NCI-H2196 treated with DMSO at 0.1 percent for 48 hours (cell line): ENCODE measurements around the gene GPR137B.

Experiments
- DNase-seq: peaks from one replicate; lab custom pipeline; 2025; ENCODE audit not compliant: unreplicated experiment; lab: John Stamatoyannopoulos, UW

GPR137B gene

DNA sequence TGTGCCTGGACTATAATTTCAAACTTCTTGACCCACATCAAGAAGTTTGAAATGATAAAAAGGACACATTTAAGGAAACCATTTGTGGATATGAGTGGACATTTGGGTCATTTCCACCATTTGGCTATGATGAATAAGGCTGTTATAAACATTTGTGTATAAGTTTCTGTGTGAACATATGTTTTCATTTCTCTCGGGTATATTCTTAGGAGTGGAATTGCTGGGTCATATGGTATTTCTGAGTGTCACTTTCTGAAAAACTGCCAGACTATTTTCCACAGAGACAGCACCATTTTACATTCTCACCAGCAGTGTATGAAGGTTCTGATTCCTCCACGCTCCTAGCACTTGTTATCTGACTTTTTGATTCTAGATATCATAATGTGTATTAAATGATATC lies 50.8 kb downstream of the GPR137B start:
- DNase-seq: no peak

DNA sequence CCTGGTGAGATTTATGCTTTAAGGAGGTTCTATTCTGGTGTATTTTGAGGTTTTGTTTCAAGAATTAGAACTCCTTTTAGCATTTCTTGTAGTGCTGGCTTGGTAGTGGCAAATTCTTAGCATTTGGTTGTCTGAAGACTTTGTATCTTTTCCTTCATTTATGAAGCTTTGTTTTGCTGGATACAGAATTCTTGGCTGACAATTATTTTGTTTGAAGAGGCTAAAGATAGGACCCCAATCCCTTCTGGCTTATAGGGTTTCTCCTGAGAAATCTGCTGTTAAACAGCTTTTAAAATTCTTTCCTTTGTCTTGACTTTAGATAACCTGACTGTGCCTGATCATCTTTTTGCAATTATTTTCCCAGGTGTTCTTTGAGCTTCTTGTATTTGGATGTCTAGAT lies 58.6 kb downstream of the GPR137B start:
- no peak for DNase-seq

DNA sequence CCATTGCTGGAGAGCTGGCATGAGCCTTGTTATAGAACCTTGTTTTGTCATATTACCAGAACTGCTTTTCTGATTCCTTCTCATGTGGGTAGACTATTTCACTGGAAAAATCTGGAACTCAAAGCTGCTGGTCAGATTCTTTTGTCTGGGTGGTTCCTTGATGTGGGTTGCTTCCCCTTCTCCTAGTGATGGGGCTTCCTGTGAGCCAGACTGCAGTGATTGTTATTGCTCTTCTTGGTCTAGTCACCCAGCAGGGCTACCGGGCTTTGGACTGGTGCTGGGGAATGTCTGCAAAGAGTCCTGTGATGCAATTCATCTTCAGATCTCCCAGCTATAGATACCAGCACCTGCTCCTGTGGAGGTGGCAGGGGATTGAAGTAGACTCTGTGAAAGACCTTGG lies 59.4 kb downstream of the GPR137B start:
- no peak for DNase-seq

DNA sequence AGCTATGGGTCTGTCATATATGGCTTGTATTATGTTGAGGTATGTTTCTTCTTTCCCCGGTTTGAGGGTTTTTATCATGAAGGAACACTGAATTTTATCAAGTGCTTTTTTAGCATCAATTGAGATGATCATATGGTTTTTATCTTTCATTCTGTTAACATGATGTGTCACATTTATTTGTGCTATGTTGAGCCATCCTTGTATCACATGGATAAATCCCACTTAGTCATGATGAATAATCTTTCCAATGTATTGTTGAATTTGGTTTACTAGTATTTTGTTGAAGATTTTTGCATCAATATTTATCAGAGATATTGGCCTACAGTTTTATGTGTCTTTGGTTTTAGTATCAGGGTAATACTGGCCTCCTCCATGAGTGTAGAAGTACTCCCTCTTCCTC lies 61.7 kb downstream of the GPR137B start:
- DNase-seq: no peak

DNA sequence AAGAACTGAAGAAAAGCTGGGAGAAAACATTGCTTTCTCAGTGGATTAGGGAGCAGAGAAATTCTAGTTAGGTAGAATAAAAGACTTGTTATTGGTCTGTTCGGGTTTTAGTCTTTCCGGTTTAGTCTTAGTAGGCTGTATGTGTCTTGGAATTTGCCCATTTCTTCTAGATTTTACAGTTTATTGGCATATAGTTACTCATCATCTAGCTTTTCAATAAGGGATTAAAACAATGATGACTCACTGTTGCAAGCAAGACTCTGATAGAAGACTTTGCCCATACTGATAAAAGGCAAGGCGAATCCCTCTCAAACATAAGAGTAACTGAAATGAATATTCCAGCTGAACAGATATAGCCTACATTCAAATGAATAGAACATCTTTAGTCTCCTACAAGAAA lies 62.3 kb downstream of the GPR137B start:
- no peak for DNase-seq

- no peak for DNase-seq
Measured at GRCh38 chr1:236206548-236206947, 64.2 kb downstream of the GPR137B start.

DNA sequence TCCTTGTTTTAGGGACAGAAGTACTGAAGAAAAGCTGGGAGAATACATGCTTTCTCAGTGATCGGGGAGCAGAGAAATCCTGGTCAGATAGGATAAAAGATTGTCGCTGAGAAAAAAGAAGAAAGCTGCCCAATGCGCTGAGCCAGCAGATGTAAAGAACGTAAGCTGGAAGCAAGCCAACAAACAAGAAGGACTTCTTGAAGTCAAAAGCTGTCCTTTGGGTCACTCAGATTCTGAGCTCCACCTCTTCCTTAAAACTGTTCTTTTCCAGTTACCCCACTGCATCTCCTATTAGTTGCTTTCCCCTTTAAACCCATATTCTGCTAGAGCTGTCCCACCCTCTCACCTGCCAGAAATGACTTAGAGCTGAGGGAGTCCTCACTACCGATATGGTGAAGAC lies 64.8 kb downstream of the GPR137B start:
- DNase-seq: no peak

GRCh38 chr1:236207569-236207968 lies 65.2 kb downstream of the GPR137B start:
- DNase-seq: no peak

GRCh38 chr1:236209185-236209584 lies 66.8 kb downstream of the GPR137B start:
- DNase-seq: no peak

GRCh38 chr1:236209713-236210112 lies 67.4 kb downstream of the GPR137B start:
- DNase-seq: no peak

DNA sequence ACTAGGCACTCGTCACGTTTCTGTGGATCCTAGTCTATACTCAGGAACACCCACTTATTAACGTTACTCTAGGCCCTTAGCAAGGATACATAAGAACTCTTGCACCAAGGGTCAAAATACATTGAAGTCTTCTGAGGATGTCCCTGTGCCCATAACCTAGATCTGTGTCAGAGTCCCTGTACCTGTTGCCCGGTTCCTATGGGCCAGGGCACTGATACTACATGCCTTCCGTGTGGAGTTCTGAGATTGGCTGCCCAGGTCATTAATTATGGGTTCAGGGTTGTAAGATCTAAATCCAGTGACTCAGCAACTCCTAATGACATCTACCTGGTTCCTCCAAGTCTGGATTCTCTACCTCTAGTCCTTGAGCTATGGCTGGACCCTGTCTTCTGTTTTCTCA lies 69.5 kb downstream of the GPR137B start:
- no peak for DNase-seq

GRCh38 chr1:236213534-236213933 lies 71.2 kb downstream of the GPR137B start:
- DNase-seq: no peak

DNA sequence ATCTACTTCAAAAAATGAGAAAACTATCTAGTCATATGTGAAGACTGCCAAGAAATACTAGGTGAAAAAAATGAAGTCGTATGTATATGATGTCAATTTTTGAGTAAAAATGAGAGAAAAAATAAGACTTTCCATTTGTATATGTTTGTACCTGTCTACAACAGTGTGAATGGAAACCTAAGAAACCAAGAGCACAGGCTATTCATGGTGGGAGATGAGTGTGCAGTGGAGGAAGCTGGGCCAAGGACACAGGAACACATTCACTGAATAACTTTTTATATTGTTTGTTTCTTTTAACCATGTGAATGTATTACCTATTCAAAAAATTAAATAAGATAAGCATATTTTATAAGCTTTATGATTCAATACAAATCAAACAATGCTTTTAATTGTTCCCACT lies 72.4 kb downstream of the GPR137B start:
- DNase-seq: no peak

DNA sequence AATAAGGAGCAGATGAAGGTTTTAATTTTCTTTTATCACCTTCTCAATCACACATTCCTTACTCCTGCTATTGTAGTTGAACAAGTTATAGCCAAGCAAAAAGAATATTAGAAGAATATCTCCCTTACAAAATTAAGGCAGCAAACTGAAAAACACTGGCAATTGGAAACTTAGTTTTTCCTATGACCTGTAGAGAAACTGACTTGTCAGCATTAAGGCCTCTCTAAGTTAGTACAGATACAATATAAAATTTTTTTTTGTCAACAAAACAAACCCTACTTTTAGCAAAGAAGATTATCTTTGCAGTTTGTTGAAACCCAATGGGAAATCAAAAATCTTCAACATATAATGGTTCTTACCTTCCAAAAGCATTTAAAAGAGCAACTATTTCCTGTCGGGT lies 78.1 kb downstream of the GPR137B start:
- no peak for DNase-seq

- DNase-seq: no peak
Measured at GRCh38 chr1:236222632-236223031, 80.3 kb downstream of the GPR137B start.

DNA sequence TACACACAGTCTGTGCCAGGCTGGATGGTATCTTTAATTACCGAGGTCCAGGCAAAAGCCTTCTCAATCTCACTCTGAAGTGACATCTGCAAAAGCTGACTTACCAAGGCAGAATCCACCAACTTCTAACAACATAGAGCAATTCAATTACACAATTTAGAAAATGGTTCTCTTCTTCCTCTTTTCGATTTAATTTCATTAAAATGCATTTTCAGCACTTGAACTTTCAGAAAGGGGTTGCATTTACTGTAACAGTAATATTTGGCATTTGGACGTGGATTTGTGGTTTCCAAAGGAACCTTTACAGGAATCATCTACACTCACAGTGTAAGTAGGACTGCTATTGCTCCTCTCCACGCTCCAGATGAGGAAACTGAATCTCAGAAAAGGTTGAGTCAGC lies 86.1 kb downstream of the GPR137B start:
- DNase-seq: no peak

GRCh38 chr1:236235116-236235515 lies 92.8 kb downstream of the GPR137B start:
- DNase-seq: no peak

- no peak for DNase-seq
Measured at GRCh38 chr1:236239092-236239585, 96.8 kb downstream of the GPR137B start.

DNA sequence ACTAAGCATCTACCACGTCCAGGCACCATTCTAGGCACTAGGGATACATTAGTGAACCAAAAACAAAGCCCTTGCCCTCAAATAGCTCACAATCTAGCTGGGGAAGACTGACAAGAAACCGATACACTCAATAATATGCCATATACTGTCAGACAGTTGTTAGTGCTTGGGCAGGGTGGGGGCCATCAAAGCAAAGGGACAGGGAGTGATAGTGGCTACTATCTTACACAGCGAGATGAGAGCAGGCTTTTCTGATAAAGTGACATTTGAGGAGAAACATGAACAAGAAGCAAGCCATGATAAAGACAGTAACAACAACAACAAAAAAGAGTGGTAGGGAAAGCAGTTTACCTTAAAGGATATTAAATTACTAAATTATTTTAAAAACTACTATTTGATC lies 98.3 kb downstream of the GPR137B start:
- DNase-seq: no peak

DNA sequence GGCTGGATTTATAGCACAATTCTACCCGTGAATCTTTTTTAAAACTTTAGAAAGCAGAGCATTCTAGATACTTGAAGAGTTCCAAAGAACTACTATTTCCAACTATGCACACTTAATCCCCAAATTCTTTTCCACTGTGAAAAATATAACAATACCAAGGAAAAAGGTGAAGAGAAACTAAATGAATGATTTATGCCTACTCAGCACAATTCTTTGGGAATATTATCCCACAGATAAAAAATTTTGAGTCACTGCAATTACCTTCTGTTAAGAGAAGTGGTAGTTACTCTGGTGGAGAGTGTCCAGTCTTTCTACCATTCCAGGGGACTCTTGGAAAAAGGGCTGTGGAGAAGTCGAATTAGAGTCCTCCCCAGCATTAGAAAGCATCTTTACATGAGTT lies 100.2 kb downstream of the GPR137B start:
- no peak for DNase-seq

GRCh38 chr1:236247286-236247685 lies 104.9 kb downstream of the GPR137B start:
- no peak for DNase-seq

GRCh38 chr1:236251587-236251986 lies 109.2 kb downstream of the GPR137B start:
- no peak for DNase-seq

GRCh38 chr1:236253119-236253518 lies 110.8 kb downstream of the GPR137B start:
- DNase-seq: no peak
